GM12892 (cell line): Measurements from ENCODE around the gene CP.

Source experiments
- POLR2A ChIP-seq: IDR thresholded peaks from 2 replicates; pipeline ENCODE4 v1.6.1; 2011; ENCODE audit warnings: low read depth, low read length, control low read depth
- POLR2AphosphoS5 ChIP-seq: IDR thresholded peaks from 2 replicates; pipeline ENCODE4 v1.6.1; 2011; ENCODE audit warnings: low read depth, low read length, control low read depth
- TAF1 ChIP-seq: IDR thresholded peaks from 2 replicates; pipeline ENCODE4 v1.6.1; 2011; ENCODE audit warnings: low read depth, mild to moderate bottlenecking, control low read depth, low read length, borderline replicate concordance

GRCh38 chr3:149221783-149222517 is at the start of gene CP:
- TF ChIP-seq POLR2A (no peak), TAF1 (no peak), POLR2AphosphoS5 (no peak)
